IPS DF 4.7 (cell line): ENCODE results near the gene KRTAP27-1.

Experiments
- DNase-seq: peaks from one replicate; pipeline ENCODE4 v3.0.0-alpha.2; 2013; ENCODE audit warnings: low spot score; ENCODE audit errors: extremely low read depth

KRTAP27-1 gene, protein sequence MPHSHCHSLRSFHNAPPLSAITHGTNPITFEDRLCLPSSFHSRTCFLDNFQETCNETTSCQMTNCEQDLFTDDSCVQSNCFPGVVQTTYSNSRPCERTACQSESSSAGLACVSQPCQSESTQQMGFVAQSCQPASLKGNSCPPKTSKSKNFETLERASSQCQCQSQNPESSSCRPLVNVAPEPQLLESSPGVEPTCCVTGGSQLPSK

DNA sequence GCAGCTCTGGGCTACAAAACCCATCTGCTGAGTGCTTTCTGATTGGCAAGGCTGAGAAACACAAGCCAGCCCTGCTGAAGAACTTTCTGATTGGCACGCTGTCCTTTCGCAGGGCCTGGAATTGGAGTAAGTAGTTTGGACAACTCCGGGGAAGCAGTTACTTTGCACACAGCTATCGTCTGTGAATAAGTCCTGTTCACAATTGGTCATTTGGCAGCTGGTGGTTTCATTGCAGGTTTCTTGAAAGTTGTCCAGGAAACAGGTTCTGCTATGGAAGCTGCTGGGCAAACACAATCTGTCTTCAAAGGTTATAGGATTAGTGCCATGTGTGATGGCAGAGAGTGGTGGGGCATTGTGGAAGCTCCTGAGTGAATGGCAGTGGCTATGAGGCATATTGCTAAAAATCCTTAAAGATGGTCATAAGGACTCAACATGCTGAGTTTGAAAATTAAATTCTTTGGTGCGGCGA lies at the start of gene KRTAP27-1:
TSS of gene KRTAP27-1 (minus strand) at position 419 of the 469 bp plus-strand sequence. CDS start at position 393, 26 bp downstream.
- no peak for DNase-seq

GRCh38 chr21:30382201-30382600 lies 44.7 kb upstream of the KRTAP27-1 start:
- DNase-seq = no peak

- DNase-seq = no peak
Measured at GRCh38 chr21:30372139-30372770, 34.8 kb upstream of the KRTAP27-1 start, which contains the start of gene KRTAP13-2. Gene KRTAP13-2 (minus strand): TSS chr21:30372271. CDS start chr21:30372213, 58 bp downstream.

DNA sequence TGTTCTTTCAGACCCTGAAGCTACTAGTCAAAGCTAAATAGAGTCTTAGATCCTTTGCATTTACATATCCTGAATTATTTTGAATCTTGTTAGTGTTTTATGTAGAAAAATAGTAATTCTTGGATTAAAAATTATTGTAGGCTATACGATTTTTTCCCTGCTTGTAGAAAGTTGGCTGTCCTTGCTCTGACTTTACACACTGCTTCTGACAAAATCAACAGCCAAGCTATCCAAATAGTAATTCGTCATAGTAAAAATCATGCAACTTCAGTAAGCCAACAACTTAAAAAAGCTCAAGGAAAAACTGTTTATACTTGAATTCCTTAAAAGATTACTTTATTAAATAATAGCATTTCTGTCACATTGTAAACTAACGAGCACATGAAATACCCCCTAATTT lies 18.4 kb upstream of the KRTAP27-1 start:
- no peak for DNase-seq

- no peak for DNase-seq
Measured at GRCh38 chr21:30354308-30355005, 17.0 kb upstream of the KRTAP27-1 start.

DNA sequence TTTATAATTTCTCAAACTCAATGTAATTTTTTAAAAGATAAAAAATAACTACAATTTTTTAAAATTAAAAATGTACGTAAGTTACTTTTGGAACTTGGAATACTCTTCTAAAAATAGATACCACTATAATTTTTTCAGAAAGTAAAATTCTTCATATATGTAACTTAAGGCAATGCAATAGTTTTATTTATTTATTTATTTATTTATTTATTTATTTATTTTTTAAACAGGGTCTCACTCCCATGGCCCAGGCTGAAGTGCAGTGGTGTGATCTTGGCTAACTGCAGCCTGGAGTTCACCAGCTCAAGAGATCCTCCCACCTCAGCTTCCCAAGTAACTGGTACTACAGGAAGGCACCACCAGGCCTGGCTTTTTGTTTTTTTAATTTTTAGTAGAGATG lies 14.0 kb upstream of the KRTAP27-1 start:
- DNase-seq = no peak

- DNase-seq = no peak
Measured at GRCh38 chr21:30349572-30349971, 12.1 kb upstream of the KRTAP27-1 start.

GRCh38 chr21:30348506-30348905 lies 11.0 kb upstream of the KRTAP27-1 start, which contains the start of gene KRTAP23-1:
Gene KRTAP23-1 (minus strand): TSS chr21:30348606. CDS start chr21:30348606, 0 bp downstream.
- no peak for DNase-seq

GRCh38 chr21:30345014-30345413 lies 7.5 kb upstream of the KRTAP27-1 start:
- DNase-seq = no peak

GRCh38 chr21:30340714-30341573 lies 3.5 kb upstream of the KRTAP27-1 start:
- DNase-seq = no peak

DNA sequence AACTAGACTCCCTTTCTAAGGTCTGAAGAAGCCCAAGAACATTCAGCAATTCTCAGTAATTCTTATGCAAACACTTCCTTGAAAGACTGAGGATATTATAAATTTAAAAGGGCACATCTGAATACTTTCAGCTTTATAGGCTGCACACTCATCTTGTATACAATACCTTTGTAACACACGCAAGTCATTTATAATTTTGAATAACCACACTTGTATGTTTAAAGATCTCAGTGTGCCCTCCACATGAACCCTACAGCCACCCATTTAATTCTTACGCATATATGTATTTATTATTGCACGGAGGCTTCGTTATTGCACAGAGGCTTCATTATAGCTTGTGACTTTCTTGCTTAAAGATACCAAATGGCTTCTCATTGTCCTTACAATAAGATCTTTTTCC lies 1.2 kb upstream of the KRTAP27-1 start:
- DNase-seq = no peak

DNA sequence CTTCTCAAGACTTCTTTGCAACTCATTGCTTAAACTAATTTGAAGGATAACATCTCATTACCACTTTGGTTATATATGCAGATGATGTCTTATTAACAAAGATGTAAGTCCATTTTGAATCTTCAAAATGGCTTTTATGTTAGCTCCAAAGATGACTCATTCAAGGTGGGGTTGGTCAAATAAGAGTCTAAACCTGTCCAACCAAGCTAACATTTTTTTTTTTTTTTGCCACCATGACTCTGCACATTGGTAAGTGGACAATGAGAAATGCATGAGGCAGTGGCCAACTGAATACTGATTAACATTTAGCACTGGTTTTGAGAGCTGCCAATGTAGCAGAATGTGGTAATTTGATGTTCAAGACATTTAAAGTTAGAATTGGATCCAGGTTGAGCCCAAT lies 278 bp upstream of the KRTAP27-1 start:
- DNase-seq = no peak

GRCh38 chr21:30336596-30336995 lies 898 bp downstream of the KRTAP27-1 start:
- DNase-seq = no peak

DNA sequence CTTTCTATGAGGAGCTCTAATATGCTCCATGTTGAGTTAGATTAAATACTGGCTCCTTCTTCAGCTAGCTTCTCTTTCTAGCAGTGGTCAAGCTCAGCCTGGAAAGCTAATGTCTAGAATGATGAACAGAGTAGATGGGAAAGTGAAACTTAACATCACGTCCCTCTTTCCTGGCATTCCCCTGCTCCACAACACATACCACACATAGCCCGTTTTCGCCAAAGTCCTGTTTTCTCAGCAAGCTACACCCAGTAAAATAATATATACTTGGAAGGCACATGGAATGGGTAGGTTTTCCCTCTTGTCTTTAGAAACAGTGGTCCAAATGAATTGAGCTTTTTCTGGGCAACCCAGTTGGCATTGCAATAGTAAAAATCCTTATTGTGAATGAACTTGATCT lies 3.8 kb downstream of the KRTAP27-1 start:
- DNase-seq = no peak

- DNase-seq = no peak
Measured at GRCh38 chr21:30332681-30333080, 4.8 kb downstream of the KRTAP27-1 start.

GRCh38 chr21:30329203-30329875 lies 8.2 kb downstream of the KRTAP27-1 start:
- no peak for DNase-seq

DNA sequence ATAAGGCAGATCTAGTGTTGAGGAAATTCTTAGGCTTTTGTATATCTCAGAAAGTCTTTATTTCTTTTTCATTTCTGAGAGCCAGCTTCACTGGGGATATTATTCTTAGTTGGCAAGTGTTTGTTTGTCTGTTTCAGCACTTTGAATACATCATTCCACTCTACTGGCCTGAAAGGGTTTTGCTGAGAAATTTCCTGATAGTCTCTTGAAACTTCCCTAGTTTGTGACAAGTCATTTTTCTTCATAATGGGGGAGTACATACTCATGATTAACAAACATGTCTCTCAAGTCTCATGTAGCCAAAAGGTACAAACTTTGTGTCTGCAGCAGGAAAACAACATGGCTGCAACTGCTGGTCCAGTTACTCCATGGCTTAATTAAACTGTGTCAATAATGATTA lies 11.1 kb downstream of the KRTAP27-1 start:
- no peak for DNase-seq

DNA sequence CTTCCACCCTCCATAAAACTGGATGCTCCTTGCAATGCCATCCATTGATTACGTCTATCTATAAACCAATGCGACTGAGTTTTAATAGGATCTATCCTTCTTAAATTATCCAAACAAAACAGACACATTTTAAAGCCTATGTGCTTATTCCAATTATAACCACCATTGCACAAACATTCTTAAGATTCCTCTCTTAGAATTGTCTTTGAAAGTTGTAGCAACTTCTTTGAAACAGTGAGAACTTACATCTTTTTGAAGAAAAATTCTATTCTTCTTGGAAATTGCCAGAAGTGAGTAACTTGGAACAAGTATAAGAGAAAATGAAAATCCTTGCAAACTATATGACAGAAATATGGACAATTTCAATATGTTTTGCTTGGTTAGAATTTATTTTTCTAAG lies 17.3 kb downstream of the KRTAP27-1 start, which contains the start of gene KRTAP26-1:
TSS of gene KRTAP26-1 (minus strand) at position 101 of the 400 bp plus-strand sequence. CDS start 280 bp downstream, outside the sequence.
- DNase-seq = no peak

GRCh38 chr21:30315701-30316100 lies 21.8 kb downstream of the KRTAP27-1 start:
- DNase-seq = no peak

DNA sequence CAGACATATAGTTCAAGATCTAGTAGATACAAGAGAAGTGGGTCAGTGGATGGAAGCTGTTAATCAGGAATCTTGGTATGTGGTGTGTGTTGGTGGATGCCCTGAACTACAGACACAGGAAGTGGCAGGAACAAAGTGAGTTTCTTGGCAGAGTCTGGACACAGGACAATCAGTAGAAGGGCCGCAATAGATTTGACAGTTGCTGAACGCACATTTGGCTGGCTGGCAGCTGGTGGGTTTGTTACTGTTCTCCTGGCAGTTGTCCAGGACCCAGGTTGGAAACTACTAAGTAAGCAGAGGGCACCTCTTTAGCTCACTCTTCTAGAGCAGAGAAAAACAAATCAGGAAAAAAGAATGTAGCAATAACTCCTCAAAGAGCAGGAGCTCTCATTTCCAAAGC lies 30.6 kb downstream of the KRTAP27-1 start:
- DNase-seq = no peak

DNA sequence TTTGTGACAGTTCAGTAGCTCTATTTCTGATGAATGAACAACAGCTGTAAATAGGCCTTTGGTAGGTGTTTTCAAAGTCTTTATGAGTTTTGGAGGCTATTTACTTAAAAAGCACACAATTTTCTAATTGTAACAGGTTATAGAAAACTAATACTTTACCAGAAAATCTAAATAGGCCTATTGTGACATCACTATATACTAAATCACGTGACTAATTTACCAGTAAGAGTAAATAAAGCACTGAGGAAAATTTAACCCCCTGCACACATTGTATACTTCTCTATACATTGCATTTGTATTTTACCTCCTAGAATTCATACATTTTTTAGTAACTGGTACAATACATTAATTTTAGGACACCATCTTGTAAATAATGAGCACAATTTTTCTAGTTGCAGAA lies 32.4 kb downstream of the KRTAP27-1 start:
- DNase-seq = no peak
